Peyer's patch (tissue), 4 donors: ENCODE data around the gene HCRTR2.

Source experiments
- CTCF ChIP-seq, 6 experiments: fragments of 450-650 bp in 4 of 6; fragments of 200-600 bp in 2 of 6; sonication (generic) in 1 of 6; IDR thresholded peaks; one replicate each; pipeline ENCODE4 v1.5.1; 2017 to 2019; ENCODE audit warnings: antibody characterized with exemption in 6 of 6, mild to moderate bottlenecking in 3 of 6, moderate library complexity in 1 of 6
- POLR2A ChIP-seq, 2 donors: fragments of 450-650 bp; IDR thresholded peaks; one replicate each; pipeline ENCODE4 v1.5.1; 2017; ENCODE audit warnings: antibody characterized with exemption in 2 of 2, mild to moderate bottlenecking in 2 of 2, moderate library complexity in 2 of 2

- TF ChIP-seq POLR2A (IDR thresholded peaks at IDR 0.05): no peak
- TF ChIP-seq CTCF (IDR thresholded peaks at IDR 0.05): no peak
These were observed 116.4 kb downstream of the HCRTR2 start for GRCh38 chr6:55290736-55291135.
